Testis (tissue), 2 donors: ENCODE results near the gene OR2D3.

ENCODE experiments used
- POLR2A ChIP-seq: fragments of 450-650 bp; IDR thresholded peaks from one replicate; pipeline ENCODE4 v1.6.1; 2017; ENCODE audit warnings: antibody characterized with exemption, mild to moderate bottlenecking, moderate library complexity
- TF ChIP-seq, protein P1 (sequence below), 3 experiments: fragments of 450-650 bp in 2 of 3; fragments of 200-600 bp in 1 of 3; sonication (generic) in 1 of 3; IDR thresholded peaks; one replicate each; pipeline ENCODE4 v1.5.1; 2016 to 2019; ENCODE audit warnings: antibody characterized with exemption in 3 of 3, mild to moderate bottlenecking in 2 of 3, moderate library complexity in 1 of 3

DNA sequence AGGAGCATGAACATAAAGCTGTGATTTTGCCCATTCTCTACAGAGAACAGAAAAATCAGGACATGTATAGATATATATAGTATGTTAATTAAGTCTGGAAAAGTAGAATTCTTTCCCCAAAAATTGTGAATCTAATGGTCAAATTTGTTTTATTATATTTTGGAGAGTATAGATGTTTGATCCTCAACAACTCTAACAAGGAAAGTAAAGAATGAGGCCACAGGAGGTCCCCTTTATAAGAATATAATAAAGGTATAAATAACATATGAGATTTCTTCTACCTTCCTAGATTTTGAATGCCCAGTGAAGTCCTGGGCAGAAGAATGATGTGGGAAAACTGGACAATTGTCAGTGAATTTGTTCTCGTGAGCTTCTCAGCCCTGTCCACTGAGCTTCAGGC, 44.5 kb upstream of the OR2D3 start, which contains the start of gene OR10A4:
- TF ChIP-seq, protein P1, sequence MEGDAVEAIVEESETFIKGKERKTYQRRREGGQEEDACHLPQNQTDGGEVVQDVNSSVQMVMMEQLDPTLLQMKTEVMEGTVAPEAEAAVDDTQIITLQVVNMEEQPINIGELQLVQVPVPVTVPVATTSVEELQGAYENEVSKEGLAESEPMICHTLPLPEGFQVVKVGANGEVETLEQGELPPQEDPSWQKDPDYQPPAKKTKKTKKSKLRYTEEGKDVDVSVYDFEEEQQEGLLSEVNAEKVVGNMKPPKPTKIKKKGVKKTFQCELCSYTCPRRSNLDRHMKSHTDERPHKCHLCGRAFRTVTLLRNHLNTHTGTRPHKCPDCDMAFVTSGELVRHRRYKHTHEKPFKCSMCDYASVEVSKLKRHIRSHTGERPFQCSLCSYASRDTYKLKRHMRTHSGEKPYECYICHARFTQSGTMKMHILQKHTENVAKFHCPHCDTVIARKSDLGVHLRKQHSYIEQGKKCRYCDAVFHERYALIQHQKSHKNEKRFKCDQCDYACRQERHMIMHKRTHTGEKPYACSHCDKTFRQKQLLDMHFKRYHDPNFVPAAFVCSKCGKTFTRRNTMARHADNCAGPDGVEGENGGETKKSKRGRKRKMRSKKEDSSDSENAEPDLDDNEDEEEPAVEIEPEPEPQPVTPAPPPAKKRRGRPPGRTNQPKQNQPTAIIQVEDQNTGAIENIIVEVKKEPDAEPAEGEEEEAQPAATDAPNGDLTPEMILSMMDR (IDR thresholded peaks at IDR 0.05), result no peak
- no peak for TF ChIP-seq POLR2A
